ENCODE measurements around the gene SLC19A1. TPM values are rescaled to one million over a fixed set of nuclear protein-coding genes. Genes with fewer than 3 reads are reported as not detected.

Gene SLC19A1
- polyA plus RNA-seq, 1 of the 3 experiments (the other 2 are of a cell fraction) = 15.0 TPM

DNA sequence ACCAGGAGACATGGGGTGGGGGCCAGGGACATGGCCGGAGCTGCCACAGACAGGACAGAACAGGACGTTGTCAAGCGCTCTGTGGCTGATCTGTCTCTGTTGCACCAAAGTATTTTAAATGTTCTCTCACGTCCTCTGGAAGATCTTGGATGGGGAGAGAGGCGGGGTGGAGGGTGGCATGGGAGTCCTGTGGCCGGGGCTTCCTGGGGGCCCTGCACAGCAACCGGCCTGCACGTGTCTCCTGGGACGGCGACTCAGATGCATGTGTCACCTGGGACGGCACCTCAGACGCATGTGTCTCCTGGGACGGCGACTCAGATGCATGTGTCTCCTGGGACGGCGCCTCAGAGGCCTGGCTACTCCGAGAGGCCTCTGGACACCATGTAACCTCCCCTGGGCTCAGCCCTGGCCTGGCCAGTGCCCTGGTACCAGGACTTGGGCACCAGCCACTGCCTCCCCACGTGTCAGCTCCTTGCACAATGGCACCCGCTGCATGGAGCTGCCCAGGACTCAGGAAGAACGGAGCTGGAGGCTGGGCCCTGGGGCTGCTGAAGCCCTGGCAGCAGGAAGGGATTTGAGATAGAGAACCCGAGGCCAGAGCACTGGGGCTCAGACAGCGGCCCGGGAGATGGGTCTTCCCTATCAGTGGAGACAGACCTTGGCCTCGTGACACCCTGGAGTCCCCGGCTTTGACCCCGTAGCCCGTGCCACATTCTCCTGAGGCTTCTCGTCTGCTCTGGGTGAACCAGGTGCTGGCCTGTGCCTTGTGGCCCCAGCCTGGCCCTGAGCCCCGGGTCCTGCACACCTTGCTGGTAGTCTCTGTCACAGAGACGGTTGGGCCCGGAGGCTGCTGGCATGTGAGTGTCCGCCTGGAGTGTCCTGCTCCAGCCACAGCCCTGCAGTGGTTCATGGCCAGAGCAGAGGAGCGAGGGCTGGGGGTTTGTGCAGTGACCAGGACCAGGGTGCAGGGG lies 14.7 kb upstream of the SLC19A1 start:
- POLR2A ChIA-PET = interaction anchor here (0.6 to 2.2 kb wide), 11 partner anchors 15 to 671 kb away, joined by 3 to 18 read pairs (median 5); no protein-coding TSS in a partner anchor

More for the DNA sequence above, 14.7 kb upstream of the SLC19A1 start:
- no peak for TF ChIP-seq FOXJ3 (CRISPR knock-in tag; IDR thresholded peaks at IDR 0.05)
- TF ChIP-seq, protein P1, sequence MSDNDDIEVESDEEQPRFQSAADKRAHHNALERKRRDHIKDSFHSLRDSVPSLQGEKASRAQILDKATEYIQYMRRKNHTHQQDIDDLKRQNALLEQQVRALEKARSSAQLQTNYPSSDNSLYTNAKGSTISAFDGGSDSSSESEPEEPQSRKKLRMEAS (IDR thresholded peaks at IDR 0.05; ENCODE audit: low read depth) = no peak
- no peak for TF ChIP-seq CHD2 (IDR thresholded peaks at IDR 0.05; ENCODE audit: low read length, partially characterized antibody)
- no peak for TF ChIP-seq RCOR1 (IDR thresholded peaks at IDR 0.05; ENCODE audit: low read length)
- no peak for TF ChIP-seq SIN3A (IDR thresholded peaks at IDR 0.05; ENCODE audit: borderline replicate concordance, low read depth, low read length)
- TF ChIP-seq, protein P2, sequence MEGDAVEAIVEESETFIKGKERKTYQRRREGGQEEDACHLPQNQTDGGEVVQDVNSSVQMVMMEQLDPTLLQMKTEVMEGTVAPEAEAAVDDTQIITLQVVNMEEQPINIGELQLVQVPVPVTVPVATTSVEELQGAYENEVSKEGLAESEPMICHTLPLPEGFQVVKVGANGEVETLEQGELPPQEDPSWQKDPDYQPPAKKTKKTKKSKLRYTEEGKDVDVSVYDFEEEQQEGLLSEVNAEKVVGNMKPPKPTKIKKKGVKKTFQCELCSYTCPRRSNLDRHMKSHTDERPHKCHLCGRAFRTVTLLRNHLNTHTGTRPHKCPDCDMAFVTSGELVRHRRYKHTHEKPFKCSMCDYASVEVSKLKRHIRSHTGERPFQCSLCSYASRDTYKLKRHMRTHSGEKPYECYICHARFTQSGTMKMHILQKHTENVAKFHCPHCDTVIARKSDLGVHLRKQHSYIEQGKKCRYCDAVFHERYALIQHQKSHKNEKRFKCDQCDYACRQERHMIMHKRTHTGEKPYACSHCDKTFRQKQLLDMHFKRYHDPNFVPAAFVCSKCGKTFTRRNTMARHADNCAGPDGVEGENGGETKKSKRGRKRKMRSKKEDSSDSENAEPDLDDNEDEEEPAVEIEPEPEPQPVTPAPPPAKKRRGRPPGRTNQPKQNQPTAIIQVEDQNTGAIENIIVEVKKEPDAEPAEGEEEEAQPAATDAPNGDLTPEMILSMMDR (IDR thresholded peaks at IDR 0.05) = no peak
- no peak for TF ChIP-seq YY1 (IDR thresholded peaks at IDR 0.05; ENCODE audit: low read depth)
- no peak for TF ChIP-seq NFIC (IDR thresholded peaks at IDR 0.05; ENCODE audit: borderline replicate concordance)
- no peak for TF ChIP-seq SMC3 (IDR thresholded peaks at IDR 0.05; ENCODE audit: low read depth, low read length)
- TF ChIP-seq EP300 (IDR thresholded peaks at IDR 0.05; ENCODE audit: borderline replicate concordance in 1 of 2, low read depth in 1 of 2, low read length in 1 of 2) = no peak
- TF ChIP-seq, protein P3, sequence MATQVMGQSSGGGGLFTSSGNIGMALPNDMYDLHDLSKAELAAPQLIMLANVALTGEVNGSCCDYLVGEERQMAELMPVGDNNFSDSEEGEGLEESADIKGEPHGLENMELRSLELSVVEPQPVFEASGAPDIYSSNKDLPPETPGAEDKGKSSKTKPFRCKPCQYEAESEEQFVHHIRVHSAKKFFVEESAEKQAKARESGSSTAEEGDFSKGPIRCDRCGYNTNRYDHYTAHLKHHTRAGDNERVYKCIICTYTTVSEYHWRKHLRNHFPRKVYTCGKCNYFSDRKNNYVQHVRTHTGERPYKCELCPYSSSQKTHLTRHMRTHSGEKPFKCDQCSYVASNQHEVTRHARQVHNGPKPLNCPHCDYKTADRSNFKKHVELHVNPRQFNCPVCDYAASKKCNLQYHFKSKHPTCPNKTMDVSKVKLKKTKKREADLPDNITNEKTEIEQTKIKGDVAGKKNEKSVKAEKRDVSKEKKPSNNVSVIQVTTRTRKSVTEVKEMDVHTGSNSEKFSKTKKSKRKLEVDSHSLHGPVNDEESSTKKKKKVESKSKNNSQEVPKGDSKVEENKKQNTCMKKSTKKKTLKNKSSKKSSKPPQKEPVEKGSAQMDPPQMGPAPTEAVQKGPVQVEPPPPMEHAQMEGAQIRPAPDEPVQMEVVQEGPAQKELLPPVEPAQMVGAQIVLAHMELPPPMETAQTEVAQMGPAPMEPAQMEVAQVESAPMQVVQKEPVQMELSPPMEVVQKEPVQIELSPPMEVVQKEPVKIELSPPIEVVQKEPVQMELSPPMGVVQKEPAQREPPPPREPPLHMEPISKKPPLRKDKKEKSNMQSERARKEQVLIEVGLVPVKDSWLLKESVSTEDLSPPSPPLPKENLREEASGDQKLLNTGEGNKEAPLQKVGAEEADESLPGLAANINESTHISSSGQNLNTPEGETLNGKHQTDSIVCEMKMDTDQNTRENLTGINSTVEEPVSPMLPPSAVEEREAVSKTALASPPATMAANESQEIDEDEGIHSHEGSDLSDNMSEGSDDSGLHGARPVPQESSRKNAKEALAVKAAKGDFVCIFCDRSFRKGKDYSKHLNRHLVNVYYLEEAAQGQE (IDR thresholded peaks at IDR 0.05; ENCODE audit: low read depth, low read length) = no peak
- TF ChIP-seq, protein P4, sequence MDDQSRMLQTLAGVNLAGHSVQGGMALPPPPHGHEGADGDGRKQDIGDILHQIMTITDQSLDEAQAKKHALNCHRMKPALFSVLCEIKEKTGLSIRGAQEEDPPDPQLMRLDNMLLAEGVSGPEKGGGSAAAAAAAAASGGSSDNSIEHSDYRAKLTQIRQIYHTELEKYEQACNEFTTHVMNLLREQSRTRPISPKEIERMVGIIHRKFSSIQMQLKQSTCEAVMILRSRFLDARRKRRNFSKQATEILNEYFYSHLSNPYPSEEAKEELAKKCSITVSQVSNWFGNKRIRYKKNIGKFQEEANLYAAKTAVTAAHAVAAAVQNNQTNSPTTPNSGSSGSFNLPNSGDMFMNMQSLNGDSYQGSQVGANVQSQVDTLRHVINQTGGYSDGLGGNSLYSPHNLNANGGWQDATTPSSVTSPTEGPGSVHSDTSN (IDR thresholded peaks at IDR 0.05) = no peak
- TF ChIP-seq, protein P5, sequence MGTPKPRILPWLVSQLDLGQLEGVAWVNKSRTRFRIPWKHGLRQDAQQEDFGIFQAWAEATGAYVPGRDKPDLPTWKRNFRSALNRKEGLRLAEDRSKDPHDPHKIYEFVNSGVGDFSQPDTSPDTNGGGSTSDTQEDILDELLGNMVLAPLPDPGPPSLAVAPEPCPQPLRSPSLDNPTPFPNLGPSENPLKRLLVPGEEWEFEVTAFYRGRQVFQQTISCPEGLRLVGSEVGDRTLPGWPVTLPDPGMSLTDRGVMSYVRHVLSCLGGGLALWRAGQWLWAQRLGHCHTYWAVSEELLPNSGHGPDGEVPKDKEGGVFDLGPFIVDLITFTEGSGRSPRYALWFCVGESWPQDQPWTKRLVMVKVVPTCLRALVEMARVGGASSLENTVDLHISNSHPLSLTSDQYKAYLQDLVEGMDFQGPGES (IDR thresholded peaks at IDR 0.05; ENCODE audit: low read depth, low read length) = no peak
- no peak for TF ChIP-seq RFX5 (IDR thresholded peaks at IDR 0.05; ENCODE audit: low read length)
- TF ChIP-seq FOXM1 (IDR thresholded peaks at IDR 0.05; ENCODE audit: low read depth) = no peak
- no peak for TF ChIP-seq EZH2phosphoT487 (IDR thresholded peaks at IDR 0.05; ENCODE audit: borderline replicate concordance, low read depth)
- TF ChIP-seq, protein P6, sequence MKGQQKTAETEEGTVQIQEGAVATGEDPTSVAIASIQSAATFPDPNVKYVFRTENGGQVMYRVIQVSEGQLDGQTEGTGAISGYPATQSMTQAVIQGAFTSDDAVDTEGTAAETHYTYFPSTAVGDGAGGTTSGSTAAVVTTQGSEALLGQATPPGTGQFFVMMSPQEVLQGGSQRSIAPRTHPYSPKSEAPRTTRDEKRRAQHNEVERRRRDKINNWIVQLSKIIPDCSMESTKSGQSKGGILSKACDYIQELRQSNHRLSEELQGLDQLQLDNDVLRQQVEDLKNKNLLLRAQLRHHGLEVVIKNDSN (IDR thresholded peaks at IDR 0.05; ENCODE audit: borderline replicate concordance, low read depth) = no peak
- no peak for TF ChIP-seq NRF1 (IDR thresholded peaks at IDR 0.05; ENCODE audit: low read depth, low read length)
- no peak for TF ChIP-seq MXI1 (IDR thresholded peaks at IDR 0.05; ENCODE audit: low read depth, low read length)
- 0 out of 2 replicates have a peak overlapping the region, but pooled peaks have one; percentile 98 for H3K4me2 ChIP-seq
- H3K9me2 ChIP-seq = no peaks in the 10 kb centered on the region
- no peak overlapping the region for H3K9ac ChIP-seq
- 91% methylated on average over 10 of the region's 33 CpGs for WGBS (ENCODE audit: low lambda C conversion rate)
- peaks cover 6% of the 10 kb centered on the region for H3F3A ChIP-seq (replicated peaks; ENCODE audit: insufficient read depth)
- H3K9me3 ChIP-seq = no peaks in the 10 kb centered on the region
- H3K27ac ChIP-seq (ENCODE audit: low read depth in 2 of 2, low read length in 1 of 2) = peak overlapping the region in 1 of 2 experiments; percentile 85; a peak in 2 of 4 replicates
- H3K4me1 ChIP-seq (ENCODE audit: control insufficient read depth in 1 of 2, insufficient read depth in 2 of 2, low read depth in 1 of 2, low read length in 1 of 2) = peaks cover 0 to 18% of the 10 kb centered on the region in 2 experiments; a peak in 1 of 4 replicates
- H2AFZ ChIP-seq (ENCODE audit: low read depth) = no peak overlapping the region
- H3K4me3 ChIP-seq (ENCODE audit: low read depth in 2 of 2, low read length in 1 of 2) = no peak overlapping the region
- DNase-seq = peak; percentile 35
- CTCF ChIA-PET = interaction anchor here (0.6 to 7.4 kb wide), 79 partner anchors 7 to 684 kb away, joined by 3 to 135 read pairs (median 5); no protein-coding TSS in a partner anchor
- H3K27me3 ChIP-seq (ENCODE audit: insufficient read depth) = no peaks in the 10 kb centered on the region
- H4K20me1 ChIP-seq (ENCODE audit: insufficient read depth) = no peaks in the 10 kb centered on the region
- no peaks in the 10 kb centered on the region for H3K36me3 ChIP-seq (replicated peaks in 1 of 2; ENCODE audit: control insufficient read depth in 1 of 2, insufficient read depth in 2 of 2, low read length in 1 of 2)
- H3K79me2 ChIP-seq (ENCODE audit: insufficient read depth) = no peaks in the 10 kb centered on the region

Measured in SK-N-SH (cell line).